Measurements from ENCODE around the gene ST6GAL1. TPM values are rescaled to one million over a fixed set of nuclear protein-coding genes. Genes with fewer than 3 reads are reported as not detected.

ST6GAL1 gene
- total RNA-seq, 1 donor from 2014 or later, result 68.2 TPM

GRCh38 chr3:187114511-187114910 lies 184.2 kb downstream of the ST6GAL1 start:
- Mint-ChIP-seq H3K36me3 (ENCODE audit: unreplicated experiment) (peaks cover 2% of the 10 kb centered on the region), H3K9me3 (ENCODE audit: unreplicated experiment) (no peaks in the 10 kb centered on the region), H3K4me3 (ENCODE audit: unreplicated experiment) (no peak overlapping the region), H3K4me1 (ENCODE audit: unreplicated experiment) (no peaks in the 10 kb centered on the region), H3K27ac (ENCODE audit: unreplicated experiment) (no peak overlapping the region), H3K27me3 (ENCODE audit: unreplicated experiment) (no peaks in the 10 kb centered on the region)
- DNase-seq (ENCODE audit: extremely low spot score, unreplicated experiment), result no peak
- TF ChIP-seq CTCF (IDR thresholded peaks at IDR 0.05), result no peak

- DNase-seq (ENCODE audit: extremely low spot score, unreplicated experiment), result no peak
- Mint-ChIP-seq H3K27me3 (ENCODE audit: unreplicated experiment) (no peaks in the 10 kb centered on the region), H3K4me3 (ENCODE audit: unreplicated experiment) (no peak overlapping the region), H3K9me3 (ENCODE audit: unreplicated experiment) (no peaks in the 10 kb centered on the region), H3K36me3 (ENCODE audit: unreplicated experiment) (peaks cover 2% of the 10 kb centered on the region), H3K27ac (ENCODE audit: unreplicated experiment) (no peak overlapping the region), H3K4me1 (ENCODE audit: unreplicated experiment) (no peaks in the 10 kb centered on the region)
- TF ChIP-seq CTCF (IDR thresholded peaks at IDR 0.05), result no peak
Measured at GRCh38 chr3:187120326-187120725, 190.0 kb downstream of the ST6GAL1 start.

DNA sequence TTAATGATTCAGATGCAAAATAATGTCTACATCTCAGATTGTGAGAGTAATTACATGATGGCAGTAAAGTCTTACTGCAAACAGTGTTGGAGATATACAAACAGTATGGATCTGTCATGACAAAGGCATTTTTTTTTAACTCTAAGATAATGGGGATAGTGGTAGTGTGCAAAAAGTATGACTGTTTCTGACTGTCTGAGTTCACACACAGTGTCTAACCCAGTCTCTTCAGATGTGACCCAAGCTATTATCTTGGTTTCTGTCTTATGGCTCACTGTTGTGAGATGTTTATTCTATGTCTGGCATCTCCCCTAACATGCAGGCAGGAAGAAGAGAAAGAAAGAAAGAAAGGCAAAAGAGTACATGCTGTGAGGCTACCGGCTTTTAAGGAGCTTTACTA lies 191.9 kb downstream of the ST6GAL1 start:
- H3K27ac Mint-ChIP-seq (ENCODE audit: unreplicated experiment), result no peak overlapping the region
- no peak for DNase-seq (ENCODE audit: extremely low spot score, unreplicated experiment)

DNA sequence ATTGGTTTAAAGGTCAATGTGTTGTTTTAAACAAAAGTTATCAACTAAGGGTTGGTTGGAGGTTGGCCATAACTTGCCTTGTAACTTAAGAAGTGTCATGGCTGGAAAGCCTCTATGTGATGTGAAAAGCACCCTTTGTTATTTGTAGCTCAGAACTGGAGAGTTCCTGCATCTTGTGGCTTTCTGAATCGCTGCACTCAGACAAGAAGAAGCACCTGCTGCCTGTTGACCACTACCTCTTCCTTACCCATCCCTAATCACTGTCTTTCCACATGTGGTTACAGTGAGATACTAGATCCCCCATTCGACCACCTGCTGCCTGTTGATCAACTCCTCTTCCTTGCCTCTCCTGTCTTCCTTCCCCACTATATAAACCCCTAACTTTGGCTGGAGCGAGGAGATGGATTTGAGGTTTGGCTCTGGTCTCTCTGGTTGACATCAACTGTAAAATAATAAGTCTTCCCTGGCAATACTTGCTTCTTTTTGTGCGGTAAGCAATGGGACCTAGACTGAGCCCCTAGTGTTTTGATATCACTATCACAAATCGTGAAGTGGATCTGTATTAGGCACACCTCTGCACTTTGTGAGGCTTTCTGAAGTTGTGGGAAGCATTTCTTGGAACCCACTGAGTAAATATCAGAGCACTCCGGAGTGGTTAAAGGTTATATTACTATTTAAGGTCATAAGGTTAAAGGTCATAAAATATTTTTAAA lies 195.1 kb downstream of the ST6GAL1 start:
- H3K27me3 Mint-ChIP-seq (ENCODE audit: unreplicated experiment), result no peaks in the 10 kb centered on the region
- no peak overlapping the region for H3K27ac Mint-ChIP-seq (ENCODE audit: unreplicated experiment)
- DNase-seq (ENCODE audit: extremely low spot score, unreplicated experiment), result no peak

More for the DNA sequence above, 191.9 kb downstream of the ST6GAL1 start:
- no peak for TF ChIP-seq CTCF (IDR thresholded peaks at IDR 0.05)
- Mint-ChIP-seq H3K36me3 (ENCODE audit: unreplicated experiment) (peaks cover 6% of the 10 kb centered on the region), H3K27me3 (ENCODE audit: unreplicated experiment) (no peaks in the 10 kb centered on the region), H3K9me3 (ENCODE audit: unreplicated experiment) (peaks cover 4% of the 10 kb centered on the region), H3K4me1 (ENCODE audit: unreplicated experiment) (no peaks in the 10 kb centered on the region), H3K4me3 (ENCODE audit: unreplicated experiment) (no peak overlapping the region)

More for the DNA sequence above, 195.1 kb downstream of the ST6GAL1 start:
- peaks cover 10% of the 10 kb centered on the region for H3K36me3 Mint-ChIP-seq (ENCODE audit: unreplicated experiment)
- peaks cover 2% of the 10 kb centered on the region for H3K4me1 Mint-ChIP-seq (ENCODE audit: unreplicated experiment)
- H3K9me3 Mint-ChIP-seq (ENCODE audit: unreplicated experiment), result peaks cover 5% of the 10 kb centered on the region
- H3K4me3 Mint-ChIP-seq (ENCODE audit: unreplicated experiment), result no peak overlapping the region
- no peak for TF ChIP-seq CTCF (IDR thresholded peaks at IDR 0.05)

Other genes starting within 250 kb of the ST6GAL1 start
- gene KNG1, start 213.2 kb upstream of the ST6GAL1 start, total RNA-seq, result not detected in 2 replicates
- gene EIF4A2, start 146.9 kb upstream of the ST6GAL1 start, total RNA-seq, result 356 and 408 TPM in 2 replicates
- 17.2 and 18.1 TPM in 2 replicates for gene RFC4, start 124.0 kb upstream of the ST6GAL1 start, total RNA-seq
- gene ADIPOQ, start 87.8 kb upstream of the ST6GAL1 start, total RNA-seq, result not detected in 2 replicates
- gene RPL39L, start 209.0 kb downstream of the ST6GAL1 start, total RNA-seq, result 16.6 and 19.5 TPM in 2 replicates